DOHH2 (cell line): ENCODE measurements around the gene HOXD9.

ENCODE experiments used
- H3F3A ChIP-seq: fragments of 200-600 bp; sonication (generic), shearing (Covaris generic); 2 replicates; pipeline ENCODE4 v1.6.0; 2016; ENCODE audit warnings: antibody characterized with exemption, mild to moderate bottlenecking; ENCODE audit not compliant: control insufficient read depth, insufficient read depth
- H3K27ac ChIP-seq: fragments of 200-600 bp; sonication (generic); 2 replicates; pipeline ENCODE4 v1.5.1; 2014; ENCODE audit warnings: low read depth, mild to moderate bottlenecking, low read length, moderate library complexity
- H3K27me3 ChIP-seq: fragments of 200-600 bp; sonication (generic); 2 replicates; pipeline ENCODE4 v1.6.1; 2014; ENCODE audit warnings: mild to moderate bottlenecking, low read length, mixed read lengths; ENCODE audit not compliant: control insufficient read depth
- H3K36me3 ChIP-seq: fragments of 200-600 bp; sonication (generic); 2 replicates; pipeline ENCODE4 v1.6.1; 2014; ENCODE audit warnings: mild to moderate bottlenecking, low read length, moderate library complexity, mixed read lengths; ENCODE audit not compliant: control insufficient read depth
- H3K4me1 ChIP-seq: fragments of 200-600 bp; sonication (generic); 2 replicates; pipeline ENCODE4 v1.6.1; 2014; ENCODE audit warnings: mild to moderate bottlenecking, low read length, mixed read lengths; ENCODE audit not compliant: control insufficient read depth
- H3K4me2 ChIP-seq: fragments of 200-600 bp; sonication (generic); 2 replicates; pipeline ENCODE4 v1.6.0; 2014; ENCODE audit warnings: mild to moderate bottlenecking, low read length, moderate library complexity
- H3K4me3 ChIP-seq: fragments of 200-600 bp; sonication (generic); 2 replicates; pipeline ENCODE4 v1.5.1; 2014; ENCODE audit warnings: mild to moderate bottlenecking, low read length, mixed read lengths
- H3K79me2 ChIP-seq: fragments of 200-600 bp; sonication (generic); 2 replicates; pipeline ENCODE4 v1.6.1; 2014; ENCODE audit warnings: mild to moderate bottlenecking, low read length, mixed read lengths; ENCODE audit not compliant: control insufficient read depth
- H3K9me2 ChIP-seq: fragments of 200-600 bp; sonication (generic); replicated peaks from 2 replicates; pipeline ENCODE4 v1.6.1; 2014; ENCODE audit warnings: mild to moderate bottlenecking, low read length, mixed read lengths; ENCODE audit not compliant: control insufficient read depth
- H3K9me3 ChIP-seq: fragments of 200-600 bp; sonication (generic); 2 replicates; pipeline ENCODE4 v1.6.1; 2014; ENCODE audit warnings: antibody characterized with exemption, low read length, mixed read lengths; ENCODE audit not compliant: control insufficient read depth, insufficient read depth
- H4K20me1 ChIP-seq: fragments of 200-600 bp; sonication (generic); 2 replicates; pipeline ENCODE4 v1.6.0; 2014; ENCODE audit warnings: low read depth, mild to moderate bottlenecking, antibody characterized with exemption, low read length, moderate library complexity; ENCODE audit not compliant: control insufficient read depth, insufficient read depth
- EZH2phosphoT487 ChIP-seq: fragments of 200-600 bp; sonication (generic); IDR thresholded peaks from 2 replicates; pipeline ENCODE4 v1.6.1; 2017; ENCODE audit warnings: borderline replicate concordance, mild to moderate bottlenecking, antibody characterized with exemption, low read length, moderate library complexity, mixed read lengths
- TF ChIP-seq, protein P1 (sequence below): fragments of 200-600 bp; sonication (generic); IDR thresholded peaks from one replicate; pipeline ENCODE4 v1.5.1; 2014; ENCODE audit warnings: antibody characterized with exemption, mild to moderate bottlenecking, low read depth, low read length; ENCODE audit not compliant: poor library complexity, severe bottlenecking

Gene HOXD9

DNA sequence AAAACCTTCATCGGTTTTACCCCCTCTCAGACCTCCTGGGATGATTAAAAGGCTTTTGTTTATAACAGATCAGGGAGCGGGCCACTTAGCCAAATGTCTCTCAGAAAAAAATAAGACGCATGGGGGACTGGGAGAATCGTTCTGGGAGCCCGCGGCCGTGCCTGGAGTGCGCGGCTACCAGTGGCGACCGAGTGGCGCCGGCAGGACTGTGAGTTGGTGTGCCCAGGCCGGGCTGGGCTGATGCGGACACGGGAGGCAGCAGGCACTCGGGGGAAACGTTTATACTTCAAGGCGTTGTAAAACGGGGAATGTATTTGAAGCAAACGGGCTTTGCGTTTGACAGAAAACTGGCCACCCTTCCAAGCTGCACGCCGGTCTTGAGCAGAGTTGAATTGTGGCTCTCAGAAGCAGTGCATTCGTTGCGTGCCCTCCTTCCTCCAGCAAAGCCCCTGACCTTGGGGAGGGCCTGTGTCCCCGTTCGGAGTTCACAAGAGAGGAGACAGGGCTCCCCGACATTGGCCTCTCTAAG lies 10.6 kb upstream of the HOXD9 start:
- H3K4me1 ChIP-seq, result no peaks in the 10 kb centered on the region
- no peaks in the 10 kb centered on the region for H3K9me2 ChIP-seq
- no peak overlapping the region for H3K27ac ChIP-seq
- H3K4me3 ChIP-seq, result no peak overlapping the region
- H3K36me3 ChIP-seq, result no peaks in the 10 kb centered on the region
- H3K79me2 ChIP-seq, result no peaks in the 10 kb centered on the region
- TF ChIP-seq, protein P1, sequence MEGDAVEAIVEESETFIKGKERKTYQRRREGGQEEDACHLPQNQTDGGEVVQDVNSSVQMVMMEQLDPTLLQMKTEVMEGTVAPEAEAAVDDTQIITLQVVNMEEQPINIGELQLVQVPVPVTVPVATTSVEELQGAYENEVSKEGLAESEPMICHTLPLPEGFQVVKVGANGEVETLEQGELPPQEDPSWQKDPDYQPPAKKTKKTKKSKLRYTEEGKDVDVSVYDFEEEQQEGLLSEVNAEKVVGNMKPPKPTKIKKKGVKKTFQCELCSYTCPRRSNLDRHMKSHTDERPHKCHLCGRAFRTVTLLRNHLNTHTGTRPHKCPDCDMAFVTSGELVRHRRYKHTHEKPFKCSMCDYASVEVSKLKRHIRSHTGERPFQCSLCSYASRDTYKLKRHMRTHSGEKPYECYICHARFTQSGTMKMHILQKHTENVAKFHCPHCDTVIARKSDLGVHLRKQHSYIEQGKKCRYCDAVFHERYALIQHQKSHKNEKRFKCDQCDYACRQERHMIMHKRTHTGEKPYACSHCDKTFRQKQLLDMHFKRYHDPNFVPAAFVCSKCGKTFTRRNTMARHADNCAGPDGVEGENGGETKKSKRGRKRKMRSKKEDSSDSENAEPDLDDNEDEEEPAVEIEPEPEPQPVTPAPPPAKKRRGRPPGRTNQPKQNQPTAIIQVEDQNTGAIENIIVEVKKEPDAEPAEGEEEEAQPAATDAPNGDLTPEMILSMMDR, result no peak
- no peak for TF ChIP-seq EZH2phosphoT487
- no peaks in the 10 kb centered on the region for H3F3A ChIP-seq
- no peaks in the 10 kb centered on the region for H3K9me3 ChIP-seq
- peaks cover 22% of the 10 kb centered on the region for H3K27me3 ChIP-seq
- no peaks in the 10 kb centered on the region for H4K20me1 ChIP-seq
- no peak overlapping the region for H3K4me2 ChIP-seq

DNA sequence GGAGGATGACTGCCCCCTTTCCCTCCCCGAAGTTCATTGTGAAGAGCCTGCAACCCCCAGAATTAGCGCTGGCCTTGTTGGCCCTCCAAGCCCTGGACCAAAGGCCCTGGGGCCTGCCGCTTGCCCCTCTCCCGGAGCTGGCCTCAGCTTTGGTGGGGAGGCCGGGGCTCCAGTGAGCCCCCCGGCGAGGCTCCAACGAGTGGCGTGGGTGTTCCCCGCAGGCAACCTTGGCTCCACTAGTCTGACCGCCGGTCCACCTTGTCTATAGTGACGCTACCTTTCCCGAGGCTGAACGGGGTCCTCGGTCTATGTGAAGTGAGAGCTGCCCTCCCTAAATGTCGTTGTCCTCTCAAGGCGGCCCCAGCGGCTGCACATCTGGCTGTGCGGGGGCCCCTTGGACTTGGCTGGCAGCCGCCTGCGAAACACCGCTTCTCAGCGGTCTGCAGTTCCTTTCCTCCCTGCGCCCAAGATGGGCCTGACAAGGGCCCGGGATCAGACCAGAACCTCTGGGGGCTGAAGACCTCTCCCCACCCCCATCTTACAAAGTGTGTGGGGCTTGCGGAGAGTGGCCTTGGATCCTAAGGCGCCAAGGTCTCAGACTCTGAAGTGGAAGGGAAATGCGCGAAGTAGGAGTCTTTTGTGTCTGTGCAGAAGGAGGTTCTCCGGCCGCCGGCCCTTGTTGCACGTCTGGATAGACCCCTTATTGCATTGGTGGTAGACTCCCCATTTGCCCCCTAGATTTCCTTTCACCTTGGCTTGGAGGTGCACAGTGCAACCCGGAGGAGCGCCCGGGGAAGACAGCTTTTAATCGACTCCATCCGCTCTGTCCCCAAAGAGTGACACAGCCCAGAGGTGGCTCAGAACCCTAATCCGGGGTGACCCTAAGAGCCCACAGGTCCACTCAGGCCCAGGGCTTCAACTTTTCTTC lies 9.9 kb upstream of the HOXD9 start:
- H3K9me3 ChIP-seq, result no peaks in the 10 kb centered on the region
- H3K79me2 ChIP-seq, result no peaks in the 10 kb centered on the region
- no peaks in the 10 kb centered on the region for H4K20me1 ChIP-seq
- no peak overlapping the region for H3K27ac ChIP-seq
- no peak overlapping the region for H3K4me2 ChIP-seq
- no peaks in the 10 kb centered on the region for H3K9me2 ChIP-seq
- no peak overlapping the region for H3K4me3 ChIP-seq
- peaks cover 22% of the 10 kb centered on the region for H3K27me3 ChIP-seq
- no peaks in the 10 kb centered on the region for H3F3A ChIP-seq
- no peaks in the 10 kb centered on the region for H3K36me3 ChIP-seq
- H3K4me1 ChIP-seq, result no peaks in the 10 kb centered on the region
- TF ChIP-seq, protein P1, result no peak
- no peak for TF ChIP-seq EZH2phosphoT487

DNA sequence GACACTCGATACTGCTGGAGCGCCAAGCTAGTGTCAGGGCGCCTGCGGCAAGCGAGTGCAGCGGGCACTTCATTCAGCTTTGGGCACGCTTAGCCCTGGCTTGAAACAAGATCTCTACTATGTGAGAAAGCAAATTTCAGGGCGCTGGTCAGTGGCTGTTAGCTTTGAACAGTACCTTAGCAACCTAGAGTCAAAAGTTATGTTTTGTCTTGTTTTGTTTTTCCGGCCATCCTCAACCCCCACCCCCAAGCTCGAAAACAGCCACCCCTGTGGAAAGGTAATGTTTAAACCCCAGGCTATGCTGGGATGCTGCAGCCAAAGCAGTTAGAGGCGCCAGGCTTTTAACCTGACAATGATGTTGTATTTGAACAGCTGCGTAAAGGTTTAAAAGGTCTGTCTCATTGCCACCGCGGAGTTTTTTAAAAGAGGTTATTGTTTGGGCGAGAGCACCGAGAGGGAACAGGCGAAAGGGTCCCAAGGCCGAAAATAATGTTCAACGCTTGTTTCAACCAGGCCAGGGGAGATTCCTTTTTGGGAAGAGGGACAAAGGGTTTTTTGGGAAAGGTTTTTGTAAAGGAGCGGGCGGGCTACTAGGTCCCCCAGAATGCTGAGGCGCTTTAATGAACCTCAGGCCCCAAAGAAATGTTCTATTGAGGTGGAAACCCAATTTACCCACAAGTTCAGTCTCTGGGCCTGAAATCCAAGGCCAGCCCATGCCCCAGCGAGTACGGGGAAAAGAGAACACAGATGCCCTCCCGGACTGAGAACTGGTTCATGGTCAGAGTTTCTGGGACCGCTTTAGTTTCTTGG lies 8.2 kb upstream of the HOXD9 start:
- Histone ChIP-seq H3K9me2 (no peaks in the 10 kb centered on the region), H3K36me3 (no peaks in the 10 kb centered on the region), H3K4me2 (no peak overlapping the region), H3K9me3 (no peaks in the 10 kb centered on the region), H3K79me2 (no peaks in the 10 kb centered on the region), H3K27ac (no peak overlapping the region), H4K20me1 (no peaks in the 10 kb centered on the region), H3K4me3 (no peak overlapping the region), H3K27me3 (peaks cover 22% of the 10 kb centered on the region), H3K4me1 (no peaks in the 10 kb centered on the region), H3F3A (no peaks in the 10 kb centered on the region)
- TF ChIP-seq, protein P1, result no peak
- TF ChIP-seq EZH2phosphoT487, result no peak
